Transverse colon (tissue), 3 donors: ENCODE data around the gene GUCY1B1.

Source experiments
- CTCF ChIP-seq, 5 experiments: fragments of 200-600 bp in 3 of 5; fragments of 450-650 bp in 2 of 5; sonication (generic) in 3 of 5; IDR thresholded peaks; 1 replicate in 2 of 5; 2 replicates in 3 of 5; pipeline ENCODE4 v1.5.1; 2016 to 2017; ENCODE audit warnings: antibody characterized with exemption in 5 of 5, inconsistent platforms in 3 of 5, mild to moderate bottlenecking in 2 of 5, moderate library complexity in 1 of 5
- EP300 ChIP-seq: sonication (generic); formaldehyde crosslinking; IDR thresholded peaks from one replicate; pipeline ENCODE4 v1.6.1; 2017; ENCODE audit warnings: antibody characterized with exemption, low read depth
- POLR2A ChIP-seq: fragments of 450-650 bp; IDR thresholded peaks from one replicate; pipeline ENCODE4 v1.6.1; 2016; ENCODE audit warnings: antibody characterized with exemption, mild to moderate bottlenecking, moderate library complexity

GRCh38 chr4:155784637-155785036 lies 25.8 kb downstream of the GUCY1B1 start:
- TF ChIP-seq EP300 (no peak), CTCF (IDR thresholded peaks at IDR 0.05) (no peak), POLR2A (no peak)
